Loucy (cell line): ENCODE measurements around the gene BSN.

Experiments used
- CTCF ChIP-seq: fragments of 200-600 bp; sonication (generic); conservative IDR thresholded peaks from 2 replicates; pipeline ENCODE4 v1.5.1; 2014; ENCODE audit warnings: mild to moderate bottlenecking, antibody characterized with exemption, low read length
- EZH2phosphoT487 ChIP-seq: fragments of 200-600 bp; IDR thresholded peaks from 2 replicates; pipeline ENCODE4 v1.6.1; 2018; ENCODE audit warnings: antibody characterized with exemption, mild to moderate bottlenecking, moderate library complexity, borderline replicate concordance

- TF ChIP-seq CTCF = no peak
- no peak for TF ChIP-seq EZH2phosphoT487
These were observed 114.6 kb downstream of the BSN start for GRCh38 chr3:49668861-49669260.
